PC-3 (cell line): Measurements from ENCODE around the gene DLGAP4. TPM values are rescaled to one million over a fixed set of nuclear protein-coding genes. Genes with fewer than 3 reads are reported as not detected.

Experiments
- ATAC-seq: fragments of 200-7000 bp; cut with Tn5 transposase; 2 replicates; pipeline ENCODE4 v1.9.1; 2020; ENCODE audit warnings: mild to moderate bottlenecking, moderate library complexity
- BruUV-seq: library from RNA; stranded (reverse); fragments of 400-500 nt; replicated peaks from 2 replicates; lab custom pipeline; 2021; lab: Mats Ljungman, UMichigan
- CTCF ChIA-PET: fragments of 300-600 bp; sonication (Branson Sonifier 250); formaldehyde crosslinking; loops from one replicate; lab custom pipeline; 2022; ENCODE audit warnings: antibody characterized with exemption; lab: Charles Lee
- POLR2A ChIA-PET: fragments of 300-600 bp; sonication (Branson Sonifier 250); formaldehyde crosslinking; loops from one replicate; lab custom pipeline; 2022; ENCODE audit warnings: antibody characterized with exemption; ENCODE audit not compliant: unreplicated experiment; lab: Charles Lee
- DNase-seq: peaks from one replicate; pipeline ENCODE4 v3.0.0-alpha.2; 2015
- H2AFZ ChIP-seq: fragments of 300-600 bp; sonication (generic); 2 replicates; pipeline ENCODE4 v1.6.0; 2016; ENCODE audit warnings: antibody characterized with exemption, low read length
- H3F3A ChIP-seq: fragments of 300-600 bp; sonication (generic); one replicate; pipeline ENCODE4 v1.6.0; 2017; ENCODE audit warnings: antibody characterized with exemption, low read length, control low read depth, mild to moderate bottlenecking; ENCODE audit not compliant: unreplicated experiment
- H3K27ac ChIP-seq: fragments of 300-600 bp; sonication (generic); 2 replicates; pipeline ENCODE4 v1.5.1; 2016; ENCODE audit warnings: mild to moderate bottlenecking, low read length
- H3K27me3 ChIP-seq: fragments of 300-600 bp; sonication (generic); 2 replicates; pipeline ENCODE4 v1.6.1; 2016; ENCODE audit warnings: low read length, mixed read lengths
- H3K36me3 ChIP-seq: fragments of 300-600 bp; sonication (generic); 2 replicates; pipeline ENCODE4 v1.6.1; 2016; ENCODE audit warnings: low read depth, mixed run types, low read length, mixed read lengths
- H3K4me1 ChIP-seq: fragments of 300-600 bp; sonication (generic); 2 replicates; pipeline ENCODE4 v1.5.1; 2016; ENCODE audit warnings: low read length; ENCODE audit not compliant: insufficient read depth
- H3K4me2 ChIP-seq: fragments of 300-600 bp; sonication (generic); 2 replicates; pipeline ENCODE4 v1.6.0; 2016; ENCODE audit warnings: low read length
- H3K4me3 ChIP-seq: fragments of 300-600 bp; sonication (generic); 2 replicates; pipeline ENCODE4 v1.5.1; 2016; ENCODE audit warnings: mild to moderate bottlenecking, low read length, mixed read lengths
- H3K79me2 ChIP-seq: fragments of 300-600 bp; sonication (generic); 2 replicates; pipeline ENCODE4 v1.6.1; 2017; ENCODE audit warnings: low read length, mixed read lengths
- H3K9ac ChIP-seq: fragments of 300-600 bp; sonication (generic); 2 replicates; pipeline ENCODE4 v1.6.0; 2016; ENCODE audit warnings: mild to moderate bottlenecking, low read length
- H3K9me2 ChIP-seq: fragments of 300-600 bp; sonication (generic); replicated peaks from 2 replicates; pipeline ENCODE4 v1.6.1; 2016; ENCODE audit warnings: mixed run types, low read length, mixed read lengths
- H3K9me3 ChIP-seq: fragments of 300-600 bp; sonication (generic); 2 replicates; pipeline ENCODE4 v1.6.1; 2016; ENCODE audit warnings: low read length, mixed read lengths
- H4K20me1 ChIP-seq: fragments of 300-600 bp; sonication (generic); 2 replicates; pipeline ENCODE4 v1.6.1; 2016; ENCODE audit warnings: low read length, mixed read lengths
- CTCF ChIP-seq: fragments of 300-600 bp; sonication (generic); conservative IDR thresholded peaks from 2 replicates; pipeline ENCODE4 v1.5.1; 2017; ENCODE audit warnings: antibody characterized with exemption, low read depth, mild to moderate bottlenecking, low read length
- EZH2 ChIP-seq: fragments of 300-600 bp; sonication (generic); IDR thresholded peaks from one replicate; pipeline ENCODE4 v1.6.1; 2017; ENCODE audit warnings: antibody characterized with exemption, mild to moderate bottlenecking, low read length; ENCODE audit not compliant: unreplicated experiment
- EZH2phosphoT487 ChIP-seq: fragments of 300-600 bp; sonication (generic); IDR thresholded peaks from 2 replicates; pipeline ENCODE4 v1.6.1; 2018; ENCODE audit warnings: mild to moderate bottlenecking, antibody characterized with exemption, low read length, borderline replicate concordance
- intact Hi-C: fragments of 100-400 bp; cut with micrococcal nuclease; formaldehyde crosslinking; loops from 2 replicates; pipeline ENCODE4 v1.9.0; 2023
- total RNA-seq: library from RNA; depleted of rRNA; stranded (reverse); fragments of >200 nt; gene quantifications from 2 replicates; pipeline ENCODE4 v1.2.3, GENCODE V29; 2014

DLGAP4 gene
- total RNA-seq, 1 experiment from 2014 or later: 21.0 TPM

- Histone ChIP-seq H3K9me3 (no peaks in the 10 kb centered on the region), H3F3A (no peaks in the 10 kb centered on the region), H3K79me2 (no peaks in the 10 kb centered on the region), H3K4me3 (no peak overlapping the region), H3K4me2 (no peak overlapping the region), H4K20me1 (no peaks in the 10 kb centered on the region), H2AFZ (no peak overlapping the region), H3K27me3 (no peaks in the 10 kb centered on the region), H3K4me1 (no peaks in the 10 kb centered on the region), H3K27ac (no peak overlapping the region), H3K9me2 (no peaks in the 10 kb centered on the region), H3K36me3 (peaks cover 32% of the 10 kb centered on the region; the same call in 1 of the 2 replicates), H3K9ac (no peak overlapping the region)
- POLR2A ChIA-PET: no interaction called here
- ATAC-seq: no peak
- no peak for DNase-seq
- BruUV-seq: no TSS peak
- TF ChIP-seq EZH2 (no peak), CTCF (no peak), EZH2phosphoT487 (no peak)
- CTCF ChIA-PET: no interaction called here
- intact Hi-C loops: no loop called here
Measured at GRCh38 chr20:36527331-36528125, 221.4 kb downstream of the DLGAP4 start.

GRCh38 chr20:36528176-36528874 lies 222.2 kb downstream of the DLGAP4 start:
- no peaks in the 10 kb centered on the region for H3K79me2 ChIP-seq
- no peak for ATAC-seq
- POLR2A ChIA-PET: no interaction called here
- intact Hi-C loops: no loop called here
- no peaks in the 10 kb centered on the region for H3K9me3 ChIP-seq
- no peaks in the 10 kb centered on the region for H3K27me3 ChIP-seq
- CTCF ChIA-PET: no interaction called here
- TF ChIP-seq CTCF (no peak), EZH2 (no peak), EZH2phosphoT487 (no peak)
- no peak overlapping the region for H3K4me3 ChIP-seq
- no peak overlapping the region for H3K9ac ChIP-seq
- H3K9me2 ChIP-seq: no peaks in the 10 kb centered on the region
- no peaks in the 10 kb centered on the region for H4K20me1 ChIP-seq
- H3F3A ChIP-seq: no peaks in the 10 kb centered on the region
- peaks cover 32% of the 10 kb centered on the region; the same call in 1 of the 2 replicates for H3K36me3 ChIP-seq
- H3K4me1 ChIP-seq: no peaks in the 10 kb centered on the region
- DNase-seq: no peak
- H3K4me2 ChIP-seq: no peak overlapping the region
- H2AFZ ChIP-seq: no peak overlapping the region
- H3K27ac ChIP-seq: no peak overlapping the region
- no TSS peak for BruUV-seq
